GM12864 (cell line): ENCODE results near the gene ALDH7A1.
A peak's percentile ranks its signal among the peaks of the same experiment; 100 is the strongest.
"Not testable (repeated sequence)": the region's sequence is repeated elsewhere in the genome, so short reads cannot be mapped to it uniquely, and the experiment has no call there.

ENCODE experiments used
- DNase-seq: peaks from one replicate; pipeline ENCODE4 v3.0.0-alpha.2; 2011; ENCODE audit warnings: low read depth
- H3K4me3 ChIP-seq: 2 replicates; pipeline ENCODE4 v1.5.1; 2011; ENCODE audit warnings: mild to moderate bottlenecking, low read depth, low read length, control low read depth
- CTCF ChIP-seq: IDR thresholded peaks from 2 replicates; pipeline ENCODE4 v1.5.1; 2011; ENCODE audit warnings: low read depth, mild to moderate bottlenecking, moderate library complexity, low read length, control low read depth, inconsistent platforms; ENCODE audit errors: missing control alignments

The ALDH7A1 gene

GRCh38 chr5:126628102-126628501 lies 33.1 kb upstream of the ALDH7A1 start:
- DNase-seq, result no peak
- H3K4me3 ChIP-seq, result no peak overlapping the region
- TF ChIP-seq CTCF, result no peak

- DNase-seq, result no peak
- no peak overlapping the region for H3K4me3 ChIP-seq
- TF ChIP-seq CTCF, result no peak
Measured at GRCh38 chr5:126624534-126624933, 29.5 kb upstream of the ALDH7A1 start.

- no peak for TF ChIP-seq CTCF
- H3K4me3 ChIP-seq, result no peak overlapping the region
- no peak for DNase-seq
Measured at GRCh38 chr5:126619781-126620180, 24.8 kb upstream of the ALDH7A1 start.

GRCh38 chr5:126617603-126618002 lies 22.6 kb upstream of the ALDH7A1 start:
- H3K4me3 ChIP-seq, DNase-seq: not testable (repeated sequence)

GRCh38 chr5:126615286-126615685 lies 20.3 kb upstream of the ALDH7A1 start:
- peak; percentile 41 for TF ChIP-seq CTCF
- no peak overlapping the region for H3K4me3 ChIP-seq
- peak; percentile 78 for DNase-seq

GRCh38 chr5:126613941-126614592 lies 19.0 kb upstream of the ALDH7A1 start:
- no peak overlapping the region for H3K4me3 ChIP-seq
- no peak for DNase-seq
- TF ChIP-seq CTCF, result no peak

- no peak for TF ChIP-seq CTCF
- DNase-seq, result no peak
- H3K4me3 ChIP-seq, result no peak overlapping the region
Measured at GRCh38 chr5:126610616-126611015, 15.6 kb upstream of the ALDH7A1 start.
